HCT116 (cell line): ENCODE measurements around the gene CBX1. TPM values are rescaled to one million over a fixed set of nuclear protein-coding genes. Genes with fewer than 3 reads are reported as not detected.

Experiments used
- ATAC-seq: fragments of 200-7000 bp; cut with Tn5 transposase; 2 replicates; pipeline ENCODE4 v1.9.1; 2020; ENCODE audit warnings: mild to moderate bottlenecking, moderate library complexity
- BruUV-seq: library from RNA; stranded (reverse); fragments of 400-500 nt; replicated peaks from 2 replicates; lab custom pipeline; 2021; lab: Mats Ljungman, UMichigan
- CTCF ChIA-PET: fragments of 300-600 bp; sonication (Branson Sonifier 250); formaldehyde crosslinking; loops from one replicate; lab custom pipeline; 2021; ENCODE audit warnings: antibody characterized with exemption; lab: Charles Lee
- POLR2A ChIA-PET: fragments of 300-600, 350-600 bp; sonication (Branson Sonifier 250); formaldehyde crosslinking; loops from one replicate; lab custom pipeline; 2021; ENCODE audit warnings: antibody characterized with exemption; lab: Charles Lee
- RAD21 ChIA-PET, 2 experiments: fragments of 300-600 bp; sonication (Branson Sonifier 250); formaldehyde crosslinking; loops; one replicate each; lab custom pipeline; 2023; ENCODE audit warnings: low total read pairs in 2 of 2; ENCODE audit not compliant: uncharacterized antibody in 2 of 2, unreplicated experiment in 2 of 2, low non-redundant PET in 1 of 2; lab: Charles Lee
- DNase-seq: peaks from one replicate; pipeline ENCODE4 v3.0.0-alpha.2; 2010; ENCODE audit warnings: low read depth, low spot score
- H2AFZ ChIP-seq: fragments of 200-600 bp; shearing (Covaris generic), sonication (generic); 2 replicates; pipeline ENCODE4 v1.6.1; 2017; ENCODE audit warnings: low read depth, mixed run types, mixed read lengths, antibody characterized with exemption, low read length; ENCODE audit not compliant: poor library complexity, severe bottlenecking
- H3K27ac ChIP-seq: 2 replicates; pipeline ENCODE4 v1.5.1; 2012; ENCODE audit warnings: low read depth, low read length
- H3K27me3 ChIP-seq: fragments of 200-600 bp; sonication (generic); 2 replicates; pipeline ENCODE4 v1.6.1; 2016; ENCODE audit warnings: mixed run types, low read length, mixed read lengths; ENCODE audit not compliant: insufficient read depth
- H3K36me3 ChIP-seq, 2 experiments: fragments of 200-500 bp in 1 of 2; fragments of 200-600 bp in 1 of 2; sonication (Bioruptor generic) in 1 of 2; sonication (generic) in 1 of 2; 2 replicates each; pipeline versions ENCODE4 v1.5.1 to v1.6.1; 2014 to 2016; ENCODE audit warnings: low read length in 2 of 2, inconsistent platforms in 1 of 2, mixed read lengths in 1 of 2, mixed run types in 1 of 2; ENCODE audit not compliant: insufficient read depth in 2 of 2, control insufficient read depth in 1 of 2
- H3K4me1 ChIP-seq, 2 experiments: fragments of 200-600 bp in 1 of 2; sonication (generic) in 1 of 2; 2 replicates each; pipeline versions ENCODE4 v1.5.1 to v1.6.1; 2012 to 2017; ENCODE audit warnings: low read length in 2 of 2, inconsistent platforms in 1 of 2, mild to moderate bottlenecking in 1 of 2, mixed read lengths in 1 of 2, mixed run types in 1 of 2, moderate library complexity in 1 of 2; ENCODE audit not compliant: insufficient read depth in 2 of 2, control insufficient read depth in 1 of 2
- H3K4me2 ChIP-seq: fragments of 200-600 bp; sonication (generic); 2 replicates; pipeline ENCODE4 v1.6.1; 2017; ENCODE audit warnings: mixed run types, low read length, mixed read lengths
- H3K4me3 ChIP-seq, 2 experiments: fragments of 200-600 bp in 1 of 2; sonication (generic) in 1 of 2; replicated peaks in 1 of 2; 2 replicates each; pipeline ENCODE4 v1.5.1; 2011 to 2016; ENCODE audit warnings: low read length in 2 of 2, control low read depth in 1 of 2, low read depth in 1 of 2, mild to moderate bottlenecking in 1 of 2, mixed read lengths in 1 of 2, mixed run types in 1 of 2
- H3K79me2 ChIP-seq: fragments of 200-600 bp; sonication (generic); 2 replicates; pipeline ENCODE4 v1.6.1; 2017; ENCODE audit warnings: mild to moderate bottlenecking, mixed run types, low read length, moderate library complexity, mixed read lengths; ENCODE audit not compliant: insufficient read depth
- H3K9ac ChIP-seq: fragments of 200-600 bp; sonication (generic); 2 replicates; pipeline ENCODE4 v1.6.1; 2016; ENCODE audit warnings: low read length, mixed read lengths
- H3K9me2 ChIP-seq: fragments of 200-600 bp; sonication (generic), shearing (Covaris generic); 2 replicates; pipeline ENCODE4 v1.6.1; 2017; ENCODE audit warnings: mixed run types, mild to moderate bottlenecking, moderate library complexity; ENCODE audit not compliant: insufficient read depth
- H3K9me3 ChIP-seq, 2 experiments: fragments of 200-500 bp in 1 of 2; fragments of 200-600 bp in 1 of 2; sonication (Bioruptor generic) in 1 of 2; sonication (generic) in 1 of 2; 2 replicates each; pipeline ENCODE4 v1.6.1; 2014 to 2017; ENCODE audit warnings: low read length in 2 of 2, mixed read lengths in 2 of 2, inconsistent platforms in 1 of 2, low read depth in 1 of 2, mild to moderate bottlenecking in 1 of 2, mixed run types in 1 of 2, moderate library complexity in 1 of 2; ENCODE audit not compliant: control insufficient read depth in 1 of 2, insufficient read depth in 1 of 2
- H4K20me1 ChIP-seq: fragments of 200-600 bp; sonication (generic), shearing (Covaris generic); 2 replicates; pipeline ENCODE4 v1.6.1; 2017; ENCODE audit warnings: mixed run types, mild to moderate bottlenecking, moderate library complexity; ENCODE audit not compliant: insufficient read depth
- CBX3 ChIP-seq: IDR thresholded peaks from 2 replicates; pipeline ENCODE4 v1.6.1; 2012; ENCODE audit warnings: low read depth
- CEBPB ChIP-seq: IDR thresholded peaks from 2 replicates; pipeline ENCODE4 v1.6.1; 2012; ENCODE audit warnings: low read depth
- EGR1 ChIP-seq: IDR thresholded peaks from 2 replicates; pipeline ENCODE4 v1.6.1; 2012; ENCODE audit warnings: low read depth
- EZH2 ChIP-seq: fragments of 200-600 bp; sonication (generic); IDR thresholded peaks from 2 replicates; pipeline ENCODE4 v1.6.1; 2017; ENCODE audit warnings: antibody characterized with exemption, mixed run types
- EZH2phosphoT487 ChIP-seq: fragments of 200-600 bp; IDR thresholded peaks from 2 replicates; pipeline ENCODE4 v1.6.1; 2018; ENCODE audit warnings: antibody characterized with exemption, borderline replicate concordance
- FOSL1 ChIP-seq: IDR thresholded peaks from 2 replicates; pipeline ENCODE4 v1.6.1; 2012; ENCODE audit warnings: low read depth
- JUND ChIP-seq: IDR thresholded peaks from 2 replicates; pipeline ENCODE4 v1.6.1; 2012
- POLR2A ChIP-seq: IDR thresholded peaks from 2 replicates; pipeline ENCODE4 v1.7.0; 2011; ENCODE audit warnings: borderline replicate concordance; ENCODE audit not compliant: insufficient read depth, insufficient read length; ENCODE audit errors: extremely low read depth
- POLR2AphosphoS5 ChIP-seq: IDR thresholded peaks from 2 replicates; pipeline ENCODE4 v1.6.1; 2011; ENCODE audit warnings: mild to moderate bottlenecking, low read depth, low read length, moderate library complexity
- RAD21 ChIP-seq: IDR thresholded peaks from 2 replicates; pipeline ENCODE4 v1.6.1; 2012; ENCODE audit warnings: low read depth, mild to moderate bottlenecking
- SP1 ChIP-seq: IDR thresholded peaks from 2 replicates; pipeline ENCODE4 v1.6.1; 2012; ENCODE audit warnings: low read depth
- SRF ChIP-seq: IDR thresholded peaks from 2 replicates; pipeline ENCODE4 v1.6.1; 2012; ENCODE audit warnings: low read depth
- YY1 ChIP-seq: IDR thresholded peaks from 2 replicates; pipeline ENCODE4 v1.6.1; 2011; ENCODE audit warnings: low read length, low read depth, moderate library complexity, mild to moderate bottlenecking; ENCODE audit not compliant: insufficient replicate concordance; ENCODE audit errors: extremely low read depth
- intact Hi-C: fragments of 100-400 bp; cut with micrococcal nuclease; formaldehyde crosslinking; loops from 2 replicates; pipeline ENCODE4 v1.10.0; 2022
- total RNA-seq: library from RNA; stranded (reverse); gene quantifications from one replicate; pipeline ENCODE4 v1.2.1, GENCODE V29; 2021; ENCODE audit not compliant: unreplicated experiment
- TF ChIP-seq, protein P1 (sequence below): IDR thresholded peaks from 2 replicates; pipeline ENCODE4 v1.6.1; 2012
- TF ChIP-seq, protein P2 (sequence below), 3 experiments: fragments of 200-600 bp in 1 of 3; sonication (generic) in 1 of 3; IDR thresholded peaks in 2 of 3; conservative IDR thresholded peaks in 1 of 3; 2 replicates each; pipeline ENCODE4 v1.5.1; 2012 to 2017; ENCODE audit warnings: low read depth in 2 of 3, low read length in 2 of 3, antibody characterized with exemption in 1 of 3, borderline replicate concordance in 1 of 3, control low read depth in 1 of 3, mild to moderate bottlenecking in 1 of 3, mixed read lengths in 1 of 3, mixed run types in 1 of 3, moderate library complexity in 1 of 3; ENCODE audit not compliant: insufficient read depth in 1 of 3
- TF ChIP-seq, protein P3 (sequence below): IDR thresholded peaks from 2 replicates; pipeline ENCODE4 v1.6.1; 2012
- TF ChIP-seq, protein P4 (sequence below): IDR thresholded peaks from 2 replicates; pipeline ENCODE4 v1.6.1; 2012; ENCODE audit warnings: low read depth

Gene CBX1
- total RNA-seq, 1 experiment from 2014 or later, result 136 TPM

DNA sequence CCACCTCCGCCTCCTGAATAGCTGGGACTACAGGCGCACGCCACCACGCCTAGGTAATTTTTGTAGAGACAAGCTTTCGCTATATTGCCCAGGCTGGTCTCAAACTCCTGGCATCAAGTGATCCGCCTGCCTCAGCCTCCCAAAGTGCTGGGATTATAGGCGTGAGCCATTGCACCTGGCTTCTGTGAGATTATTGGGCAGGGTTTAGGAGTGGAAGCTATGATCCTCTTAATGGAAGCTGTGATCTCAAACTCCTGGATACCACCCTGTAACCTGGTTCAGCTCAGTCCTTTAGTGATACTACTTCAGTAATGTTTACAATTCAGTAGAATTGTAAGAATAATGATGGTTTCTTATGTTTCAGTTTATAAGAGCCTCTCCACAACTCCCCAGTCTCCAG is 39.0 kb downstream of the CBX1 start:
- H3K4me3 ChIP-seq, result no peak overlapping the region
- H3K9me3 ChIP-seq, result no peaks in the 10 kb centered on the region
- no peak overlapping the region for H2AFZ ChIP-seq
- no peaks in the 10 kb centered on the region for H3K9me2 ChIP-seq
- RAD21 ChIA-PET, result no interaction called here
- no peak for ATAC-seq
- no peaks in the 10 kb centered on the region for H3K4me1 ChIP-seq
- no peak overlapping the region for H3K9ac ChIP-seq
- BruUV-seq, result no TSS peak
- H3K4me2 ChIP-seq, result no peak overlapping the region
- peaks cover 49 to 62% of the 10 kb centered on the region in 2 experiments for H3K36me3 ChIP-seq
- peaks cover 14% of the 10 kb centered on the region; the same call in 1 of the 2 replicates for H3K79me2 ChIP-seq
- no peaks in the 10 kb centered on the region for H3K27me3 ChIP-seq
- intact Hi-C loops, result no loop called here
- TF ChIP-seq POLR2AphosphoS5, result peak; percentile 10; the same call in 1 of the 2 replicates
- TF ChIP-seq EGR1, result no peak
- no peak for DNase-seq
- H4K20me1 ChIP-seq, result no peaks in the 10 kb centered on the region; the same call in 1 of the 2 replicates
- no peak overlapping the region for H3K27ac ChIP-seq
- POLR2A ChIA-PET, result interaction anchor here (13.2 kb wide), 1 partner anchor 13 kb away, joined by 114 read pairs; the partner anchor contains the start of gene NFE2L1
- CTCF ChIA-PET, result no interaction called here

DNA sequence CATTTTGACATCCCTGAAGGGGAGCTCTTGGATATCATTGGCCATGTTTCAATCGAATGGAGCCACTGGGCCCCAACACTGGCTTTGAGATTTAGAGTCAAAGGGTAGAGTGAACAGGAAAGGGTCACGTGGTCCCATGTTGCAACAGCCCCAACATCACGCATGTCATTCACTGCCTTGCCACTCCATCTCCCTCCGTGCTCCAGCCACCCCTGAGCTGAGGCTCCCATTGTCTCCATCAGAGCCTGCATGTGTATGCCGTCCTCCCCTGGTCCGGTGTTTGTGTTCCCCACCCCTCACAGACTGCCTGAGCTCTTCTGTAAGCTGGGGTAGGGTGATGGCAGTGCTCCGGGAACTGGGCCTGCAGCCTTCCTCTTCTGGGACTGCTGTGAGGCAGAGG is 41.0 kb downstream of the CBX1 start:
- Histone ChIP-seq H3K27ac (no peak overlapping the region), H3K9ac (no peak overlapping the region), H3K9me3 (no peaks in the 10 kb centered on the region), H3K4me3 (no peak overlapping the region), H3K9me2 (no peaks in the 10 kb centered on the region), H4K20me1 (no peaks in the 10 kb centered on the region; the same call in 1 of the 2 replicates), H3K4me1 (peaks cover 0 to 4% of the 10 kb centered on the region in 2 experiments; a peak in 2 of 4 replicates), H3K79me2 (peaks cover 23% of the 10 kb centered on the region; the same call in 1 of the 2 replicates), H3K36me3 (peaks cover 53 to 75% of the 10 kb centered on the region in 2 experiments), H3K27me3 (no peaks in the 10 kb centered on the region), H2AFZ (no peak overlapping the region), H3K4me2 (no peak overlapping the region)
- POLR2A ChIA-PET, result interaction anchor here (13.2 kb wide), 1 partner anchor 11 kb away, joined by 114 read pairs; the partner anchor contains the start of gene NFE2L1
- no peak for DNase-seq
- no peak for ATAC-seq
- no TSS peak for BruUV-seq
- intact Hi-C loops, result no loop called here
- CTCF ChIA-PET, result no interaction called here
- RAD21 ChIA-PET, result no interaction called here
- TF ChIP-seq RAD21 (no peak), CEBPB (no peak), CBX3 (no peak), POLR2A (no peak), FOSL1 (no peak), SP1 (no peak), YY1 (no peak), JUND (no peak), EZH2phosphoT487 (no peak), SRF (no peak), EZH2 (no peak)
- TF ChIP-seq, protein P1, sequence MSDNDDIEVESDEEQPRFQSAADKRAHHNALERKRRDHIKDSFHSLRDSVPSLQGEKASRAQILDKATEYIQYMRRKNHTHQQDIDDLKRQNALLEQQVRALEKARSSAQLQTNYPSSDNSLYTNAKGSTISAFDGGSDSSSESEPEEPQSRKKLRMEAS, result no peak
- TF ChIP-seq, protein P2, sequence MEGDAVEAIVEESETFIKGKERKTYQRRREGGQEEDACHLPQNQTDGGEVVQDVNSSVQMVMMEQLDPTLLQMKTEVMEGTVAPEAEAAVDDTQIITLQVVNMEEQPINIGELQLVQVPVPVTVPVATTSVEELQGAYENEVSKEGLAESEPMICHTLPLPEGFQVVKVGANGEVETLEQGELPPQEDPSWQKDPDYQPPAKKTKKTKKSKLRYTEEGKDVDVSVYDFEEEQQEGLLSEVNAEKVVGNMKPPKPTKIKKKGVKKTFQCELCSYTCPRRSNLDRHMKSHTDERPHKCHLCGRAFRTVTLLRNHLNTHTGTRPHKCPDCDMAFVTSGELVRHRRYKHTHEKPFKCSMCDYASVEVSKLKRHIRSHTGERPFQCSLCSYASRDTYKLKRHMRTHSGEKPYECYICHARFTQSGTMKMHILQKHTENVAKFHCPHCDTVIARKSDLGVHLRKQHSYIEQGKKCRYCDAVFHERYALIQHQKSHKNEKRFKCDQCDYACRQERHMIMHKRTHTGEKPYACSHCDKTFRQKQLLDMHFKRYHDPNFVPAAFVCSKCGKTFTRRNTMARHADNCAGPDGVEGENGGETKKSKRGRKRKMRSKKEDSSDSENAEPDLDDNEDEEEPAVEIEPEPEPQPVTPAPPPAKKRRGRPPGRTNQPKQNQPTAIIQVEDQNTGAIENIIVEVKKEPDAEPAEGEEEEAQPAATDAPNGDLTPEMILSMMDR (IDR thresholded peaks at IDR 0.05 in 2 of 3, conservative IDR thresholded peaks at IDR 0.05 in 1 of 3; ENCODE audit: borderline replicate concordance in 1 of 3, insufficient read depth in 1 of 3, low read depth in 2 of 3, low read length in 2 of 3), result no peak
- TF ChIP-seq, protein P3, sequence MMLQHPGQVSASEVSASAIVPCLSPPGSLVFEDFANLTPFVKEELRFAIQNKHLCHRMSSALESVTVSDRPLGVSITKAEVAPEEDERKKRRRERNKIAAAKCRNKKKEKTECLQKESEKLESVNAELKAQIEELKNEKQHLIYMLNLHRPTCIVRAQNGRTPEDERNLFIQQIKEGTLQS, result no peak
- TF ChIP-seq, protein P4, sequence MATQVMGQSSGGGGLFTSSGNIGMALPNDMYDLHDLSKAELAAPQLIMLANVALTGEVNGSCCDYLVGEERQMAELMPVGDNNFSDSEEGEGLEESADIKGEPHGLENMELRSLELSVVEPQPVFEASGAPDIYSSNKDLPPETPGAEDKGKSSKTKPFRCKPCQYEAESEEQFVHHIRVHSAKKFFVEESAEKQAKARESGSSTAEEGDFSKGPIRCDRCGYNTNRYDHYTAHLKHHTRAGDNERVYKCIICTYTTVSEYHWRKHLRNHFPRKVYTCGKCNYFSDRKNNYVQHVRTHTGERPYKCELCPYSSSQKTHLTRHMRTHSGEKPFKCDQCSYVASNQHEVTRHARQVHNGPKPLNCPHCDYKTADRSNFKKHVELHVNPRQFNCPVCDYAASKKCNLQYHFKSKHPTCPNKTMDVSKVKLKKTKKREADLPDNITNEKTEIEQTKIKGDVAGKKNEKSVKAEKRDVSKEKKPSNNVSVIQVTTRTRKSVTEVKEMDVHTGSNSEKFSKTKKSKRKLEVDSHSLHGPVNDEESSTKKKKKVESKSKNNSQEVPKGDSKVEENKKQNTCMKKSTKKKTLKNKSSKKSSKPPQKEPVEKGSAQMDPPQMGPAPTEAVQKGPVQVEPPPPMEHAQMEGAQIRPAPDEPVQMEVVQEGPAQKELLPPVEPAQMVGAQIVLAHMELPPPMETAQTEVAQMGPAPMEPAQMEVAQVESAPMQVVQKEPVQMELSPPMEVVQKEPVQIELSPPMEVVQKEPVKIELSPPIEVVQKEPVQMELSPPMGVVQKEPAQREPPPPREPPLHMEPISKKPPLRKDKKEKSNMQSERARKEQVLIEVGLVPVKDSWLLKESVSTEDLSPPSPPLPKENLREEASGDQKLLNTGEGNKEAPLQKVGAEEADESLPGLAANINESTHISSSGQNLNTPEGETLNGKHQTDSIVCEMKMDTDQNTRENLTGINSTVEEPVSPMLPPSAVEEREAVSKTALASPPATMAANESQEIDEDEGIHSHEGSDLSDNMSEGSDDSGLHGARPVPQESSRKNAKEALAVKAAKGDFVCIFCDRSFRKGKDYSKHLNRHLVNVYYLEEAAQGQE, result no peak
